WTC11 (cell line): Measurements from ENCODE around the gene RAPSN. TPM values are rescaled to one million over a fixed set of nuclear protein-coding genes. Genes with fewer than 3 reads are reported as not detected.

ENCODE experiments used
- ATAC-seq: fragments of 200-7000 bp; cut with Tn5 transposase; 2 replicates; pipeline ENCODE4 v1.10.0; 2021; ENCODE audit warnings: mild to moderate bottlenecking, moderate library complexity
- CTCF ChIA-PET: fragments of 300-600 bp; sonication (Branson Sonifier 250); formaldehyde crosslinking; loops from one replicate; lab custom pipeline; 2021; ENCODE audit warnings: antibody characterized with exemption; lab: Charles Lee
- POLR2A ChIA-PET: fragments of 350-600 bp; sonication (Branson Sonifier 250); formaldehyde crosslinking; loops from one replicate; lab custom pipeline; 2021; ENCODE audit warnings: antibody characterized with exemption; lab: Charles Lee
- DNase-seq: peaks from one replicate; pipeline ENCODE4 v3.0.0; 2021; ENCODE audit warnings: low spot score
- H3K27ac Mint-ChIP-seq: 2 replicates; pipeline ENCODE4 v1.8.0; 2021; ENCODE audit warnings: mixed read lengths
- H3K27me3 Mint-ChIP-seq: 2 replicates; pipeline ENCODE4 v1.8.0; 2021; ENCODE audit warnings: low read depth, mild to moderate bottlenecking, moderate library complexity, mixed read lengths
- H3K36me3 Mint-ChIP-seq: 2 replicates; pipeline ENCODE4 v1.8.0; 2021; ENCODE audit warnings: mixed read lengths
- H3K4me1 Mint-ChIP-seq: 2 replicates; pipeline ENCODE4 v1.8.0; 2022; ENCODE audit warnings: mixed read lengths
- H3K4me3 Mint-ChIP-seq: 2 replicates; pipeline ENCODE4 v1.8.0; 2021; ENCODE audit warnings: mild to moderate bottlenecking, moderate library complexity, mixed read lengths
- H3K9me3 Mint-ChIP-seq: 2 replicates; pipeline ENCODE4 v1.8.0; 2021; ENCODE audit warnings: mixed read lengths
- ATF2 ChIP-seq: sonication (generic); formaldehyde crosslinking; IDR thresholded peaks from 2 replicates; pipeline ENCODE4 v1.8.1; 2022; ENCODE audit warnings: low read depth, missing genetic modification reagents, borderline replicate concordance
- CTCF ChIP-seq: fragments of 200-600 bp; IDR thresholded peaks from 2 replicates; pipeline ENCODE4 v1.8.0; 2022; ENCODE audit warnings: antibody characterized with exemption
- ELF4 ChIP-seq: sonication (generic); formaldehyde crosslinking; IDR thresholded peaks from 2 replicates; pipeline ENCODE4 v1.8.1; 2022; ENCODE audit warnings: low read depth, mild to moderate bottlenecking, moderate library complexity, missing genetic modification reagents
- GABPB1 ChIP-seq: sonication (generic); formaldehyde crosslinking; IDR thresholded peaks from 2 replicates; pipeline ENCODE4 v1.8.1; 2023; ENCODE audit warnings: mild to moderate bottlenecking, missing genetic modification reagents
- GTF2I ChIP-seq: fragments of 250-450 bp; sonication (Bioruptor Pico); conservative IDR thresholded peaks from 2 replicates; pipeline ENCODE4 v1.4.0; 2021; ENCODE audit warnings: mild to moderate bottlenecking
- JAZF1 ChIP-seq: fragments of 250-450 bp; sonication (Bioruptor Pico); IDR thresholded peaks from 2 replicates; pipeline ENCODE4 v1.9.0; 2021; ENCODE audit warnings: moderate library complexity, mild to moderate bottlenecking, inconsistent platforms
- JUN ChIP-seq: sonication (generic); formaldehyde crosslinking; IDR thresholded peaks from 2 replicates; pipeline ENCODE4 v1.8.0; 2023; ENCODE audit warnings: mild to moderate bottlenecking, missing genetic modification reagents
- MYBL2 ChIP-seq: sonication (generic); formaldehyde crosslinking; IDR thresholded peaks from 2 replicates; pipeline ENCODE4 v1.8.1; 2023; ENCODE audit warnings: mild to moderate bottlenecking, moderate library complexity, missing genetic modification reagents
- NFATC4 ChIP-seq: fragments of 250-450 bp; sonication (Bioruptor Pico); IDR thresholded peaks from 2 replicates; pipeline ENCODE4 v1.9.0; 2021; ENCODE audit warnings: mild to moderate bottlenecking
- PRDM15 ChIP-seq: sonication (generic); formaldehyde crosslinking; IDR thresholded peaks from 2 replicates; pipeline ENCODE4 v1.8.0; 2022; ENCODE audit warnings: missing genetic modification reagents
- RORB ChIP-seq: fragments of 250-450 bp; sonication (Bioruptor Pico); IDR thresholded peaks from 2 replicates; pipeline ENCODE4 v1.9.0; 2021; ENCODE audit warnings: mild to moderate bottlenecking
- SOX15 ChIP-seq: fragments of 250-450 bp; sonication (Bioruptor Pico); IDR thresholded peaks from 2 replicates; pipeline ENCODE4 v1.9.0; 2021; ENCODE audit warnings: mild to moderate bottlenecking
- SP1 ChIP-seq: sonication (generic); formaldehyde crosslinking; conservative IDR thresholded peaks from 2 replicates; pipeline ENCODE4 v1.8.1; 2022; ENCODE audit warnings: missing genetic modification reagents
- ZNF121 ChIP-seq: sonication (generic); formaldehyde crosslinking; IDR thresholded peaks from 2 replicates; pipeline ENCODE4 v1.8.0; 2023; ENCODE audit warnings: missing genetic modification reagents
- ZNF219 ChIP-seq: sonication (generic); formaldehyde crosslinking; IDR thresholded peaks from 2 replicates; pipeline ENCODE4 v1.8.0; 2023; ENCODE audit warnings: missing genetic modification reagents, mild to moderate bottlenecking, borderline replicate concordance
- ZNF232 ChIP-seq: sonication (generic); formaldehyde crosslinking; IDR thresholded peaks from 2 replicates; pipeline ENCODE4 v1.8.0; 2022; ENCODE audit warnings: mild to moderate bottlenecking, missing genetic modification reagents
- ZNF396 ChIP-seq: fragments of 250-450 bp; sonication (Bioruptor Pico); IDR thresholded peaks from 2 replicates; pipeline ENCODE4 v1.8.0; 2021; ENCODE audit warnings: mild to moderate bottlenecking, moderate library complexity, borderline replicate concordance
- ZNF425 ChIP-seq: fragments of 250-450 bp; sonication (Bioruptor Pico); conservative IDR thresholded peaks from 2 replicates; pipeline ENCODE4 v1.9.0; 2021; ENCODE audit warnings: mild to moderate bottlenecking
- ZSCAN18 ChIP-seq: fragments of 250-450 bp; sonication (Bioruptor Pico); IDR thresholded peaks from 2 replicates; pipeline ENCODE4 v2.1.2; 2022; ENCODE audit warnings: mild to moderate bottlenecking, moderate library complexity
- total RNA-seq: library from RNA; stranded (reverse); gene quantifications from 3 replicates; pipeline ENCODE4 v1.2.3, GENCODE V29; 2021

The RAPSN gene
- total RNA-seq, 1 experiment from 2014 or later, result 0.66 TPM

- DNase-seq, result no peak
- POLR2A ChIA-PET, result interaction anchor here (0.6 kb wide), 1 partner anchor 8 kb away, joined by 4 read pairs; no protein-coding TSS in a partner anchor
- CTCF ChIA-PET, result interaction anchor here (0.8 kb wide), 1 partner anchor 20 kb away, joined by 3 read pairs; no protein-coding TSS in a partner anchor
Observed at GRCh38 chr11:47434011-47434786, 14.7 kb downstream of the RAPSN start.

GRCh38 chr11:47433157-47433556 lies 15.8 kb downstream of the RAPSN start:
- no peaks in the 10 kb centered on the region for H3K9me3 Mint-ChIP-seq
- DNase-seq, result no peak

More at GRCh38 chr11:47434011-47434786, 14.7 kb downstream of the RAPSN start:
- Mint-ChIP-seq H3K27me3 (no peaks in the 10 kb centered on the region), H3K4me3 (no peak overlapping the region), H3K4me1 (no peaks in the 10 kb centered on the region), H3K27ac (no peak overlapping the region), H3K36me3 (no peaks in the 10 kb centered on the region), H3K9me3 (no peaks in the 10 kb centered on the region)
- no peak for TF ChIP-seq ELF4 (CRISPR knock-in tag)
- ATAC-seq, result no peak

More at GRCh38 chr11:47433157-47433556, 15.8 kb downstream of the RAPSN start:
- ChIA-PET CTCF (interaction anchor here (0.8 kb wide), 1 partner anchor 10 kb away, joined by 3 read pairs; no protein-coding TSS in a partner anchor), POLR2A (no interaction called here)
- Mint-ChIP-seq H3K27ac (peak overlapping the region; percentile 18; the same call in 1 of the 2 replicates), H3K4me1 (no peaks in the 10 kb centered on the region), H3K4me3 (no peak overlapping the region), H3K27me3 (no peaks in the 10 kb centered on the region), H3K36me3 (no peaks in the 10 kb centered on the region)
- TF ChIP-seq ZNF425 (no peak), ZSCAN18 (CRISPR knock-in tag) (no peak), MYBL2 (CRISPR knock-in tag) (no peak), JAZF1 (CRISPR knock-in tag) (no peak), SOX15 (no peak), ATF2 (CRISPR knock-in tag) (no peak), ELF4 (CRISPR knock-in tag) (no peak), ZNF219 (CRISPR knock-in tag) (no peak), GTF2I (CRISPR knock-in tag) (no peak), CTCF (no peak), GABPB1 (CRISPR knock-in tag) (no peak), RORB (CRISPR knock-in tag) (no peak), ZNF396 (CRISPR knock-in tag) (no peak), SP1 (CRISPR knock-in tag) (no peak), JUN (CRISPR knock-in tag) (no peak), ZNF121 (CRISPR knock-in tag) (no peak), PRDM15 (CRISPR knock-in tag) (no peak), NFATC4 (no peak), ZNF232 (CRISPR knock-in tag) (no peak)
- no peak for ATAC-seq
